Retina (tissue), 1 donor: ENCODE measurements around the gene ERC2.

Experiments
- DNase-seq: peaks from one replicate; pipeline ENCODE4 v3.0.0-alpha.2; 2016

The ERC2 gene

DNA sequence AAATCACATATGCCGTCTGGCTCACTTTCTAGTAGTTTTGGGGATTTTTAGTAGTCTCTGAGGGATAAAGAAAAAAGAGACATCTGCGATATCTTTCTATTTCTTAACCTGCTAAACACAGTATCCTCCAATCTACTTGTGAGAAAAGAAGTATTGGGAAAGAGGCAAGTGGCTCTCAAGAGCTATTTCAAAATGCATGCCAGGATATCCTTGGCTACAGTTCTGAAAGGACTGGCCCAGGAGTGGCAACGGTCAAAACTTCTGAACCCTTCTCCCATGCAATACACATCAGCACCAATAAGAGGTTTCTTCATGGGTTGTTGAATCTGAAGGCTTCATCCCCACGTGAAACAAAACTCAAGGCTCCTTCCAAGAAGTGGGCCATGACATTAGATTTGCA, 777.1 kb downstream of the ERC2 start:
- DNase-seq: no peak

DNA sequence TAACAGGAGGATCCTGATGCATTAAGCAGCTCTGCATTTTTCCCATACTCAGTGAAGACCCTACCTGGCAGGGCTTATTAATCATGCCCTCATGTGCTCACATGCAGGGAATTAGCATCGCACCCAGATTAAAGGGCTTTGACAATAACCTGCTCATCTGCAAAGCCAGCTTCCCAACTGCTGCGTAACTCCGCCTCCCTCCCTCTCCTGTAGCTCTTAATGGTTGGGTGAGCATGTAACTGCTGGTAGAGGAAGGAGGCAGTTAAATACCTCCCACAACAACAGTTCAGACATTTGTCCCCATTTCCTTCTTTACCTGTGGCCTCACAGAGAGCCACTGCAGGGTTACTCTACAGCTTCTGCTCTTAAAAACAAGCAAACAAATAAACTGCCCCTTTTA, 777.5 kb downstream of the ERC2 start:
- peak; percentile 67 for DNase-seq

DNA sequence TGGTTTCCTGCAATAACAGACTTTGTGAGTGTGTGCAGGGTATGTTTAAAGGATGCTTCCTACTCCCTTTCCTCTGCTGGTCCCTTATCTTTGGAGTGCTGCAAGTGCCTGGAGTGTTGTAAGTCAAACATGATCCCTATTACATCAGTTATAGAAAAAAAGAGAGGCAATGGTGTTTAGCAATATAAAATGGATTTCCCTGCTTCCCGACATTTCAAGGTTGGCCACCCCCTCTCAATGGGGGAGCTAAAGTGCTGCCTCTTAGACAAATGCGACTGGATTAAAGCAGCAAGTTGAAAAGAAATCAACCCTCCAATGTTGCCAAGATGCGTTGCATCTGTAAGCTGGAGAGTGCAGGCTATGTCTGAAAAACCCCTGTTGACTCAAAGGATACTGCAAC, 778.1 kb downstream of the ERC2 start:
- DNase-seq: peak; percentile 32

DNA sequence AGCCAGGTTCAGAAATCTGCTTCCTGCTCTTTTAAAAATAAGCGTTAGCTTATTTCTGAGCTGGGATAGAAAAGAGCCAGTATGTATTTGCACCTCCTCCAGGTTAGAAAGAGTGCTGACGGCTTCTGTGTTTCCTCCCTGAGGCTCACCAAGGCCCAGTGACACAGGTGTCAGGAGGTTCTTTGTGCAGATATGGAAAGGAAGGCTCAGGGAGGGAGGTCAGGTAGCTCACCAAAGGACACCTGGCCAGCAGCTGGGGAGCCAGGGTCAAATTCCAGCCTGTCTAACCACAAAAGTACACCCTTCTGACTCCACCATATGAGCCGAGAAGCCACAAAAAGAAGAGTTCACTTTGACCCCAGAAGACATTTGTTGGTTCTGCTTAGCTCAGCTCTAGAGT, 780.1 kb downstream of the ERC2 start:
- DNase-seq: no peak

DNA sequence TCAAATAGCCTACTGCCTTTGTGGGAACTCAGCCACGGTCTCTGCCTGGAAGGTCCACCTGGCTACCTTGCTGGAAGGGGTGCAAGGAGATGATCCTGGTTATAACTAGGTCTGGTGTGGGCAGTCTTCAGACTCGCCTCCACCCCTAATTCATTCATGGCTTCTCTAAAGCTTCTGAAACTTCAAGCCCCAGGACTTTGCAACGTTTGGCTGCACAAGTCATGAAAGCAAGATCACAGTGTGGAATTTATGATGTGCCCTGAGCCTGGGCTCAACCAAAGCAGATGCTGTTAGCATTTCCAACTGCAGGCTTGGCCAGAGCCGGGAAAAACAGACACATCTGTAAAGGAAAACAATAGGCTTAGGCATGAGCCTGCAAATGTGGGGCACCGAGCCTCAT, 780.7 kb downstream of the ERC2 start:
- no peak for DNase-seq

DNA sequence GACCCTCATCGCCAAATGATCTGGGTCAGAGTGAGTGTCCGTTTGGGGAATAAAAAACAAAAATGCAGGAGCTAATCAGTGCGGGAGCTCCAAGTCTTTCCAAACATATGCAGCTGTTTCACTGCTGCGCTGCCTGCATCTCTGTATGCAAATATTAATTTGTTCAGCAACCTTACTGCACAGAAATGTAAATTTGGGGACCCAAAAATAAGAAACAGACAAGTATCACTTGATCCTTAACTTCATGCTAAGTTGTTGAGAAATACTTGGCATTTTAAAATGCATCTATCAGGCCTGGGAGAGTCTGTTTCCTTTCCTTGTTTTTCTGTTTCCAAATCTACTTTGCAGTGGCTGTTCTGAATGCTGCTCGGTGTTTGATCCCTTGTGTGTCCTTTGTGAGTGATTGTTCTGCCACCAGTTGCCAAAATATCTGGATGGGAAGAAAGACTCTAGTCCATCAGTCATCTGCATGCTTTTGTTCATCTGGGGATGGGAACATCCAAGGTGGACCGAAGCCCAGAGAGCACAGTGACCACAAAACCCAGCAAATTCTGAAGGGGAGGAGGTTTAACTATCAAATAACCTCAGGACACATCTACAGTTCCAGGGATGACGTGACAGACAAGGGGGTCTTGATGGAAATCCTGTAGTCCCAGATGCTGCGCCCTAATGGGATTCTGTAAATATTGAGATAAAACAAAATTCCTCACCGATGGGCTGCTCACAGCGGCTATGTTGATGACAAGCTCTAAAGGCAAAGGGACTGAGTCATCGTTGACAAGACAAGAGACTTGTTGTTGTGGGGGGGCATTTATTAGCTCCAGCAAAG, 781.6 kb downstream of the ERC2 start:
- no peak for DNase-seq

DNA sequence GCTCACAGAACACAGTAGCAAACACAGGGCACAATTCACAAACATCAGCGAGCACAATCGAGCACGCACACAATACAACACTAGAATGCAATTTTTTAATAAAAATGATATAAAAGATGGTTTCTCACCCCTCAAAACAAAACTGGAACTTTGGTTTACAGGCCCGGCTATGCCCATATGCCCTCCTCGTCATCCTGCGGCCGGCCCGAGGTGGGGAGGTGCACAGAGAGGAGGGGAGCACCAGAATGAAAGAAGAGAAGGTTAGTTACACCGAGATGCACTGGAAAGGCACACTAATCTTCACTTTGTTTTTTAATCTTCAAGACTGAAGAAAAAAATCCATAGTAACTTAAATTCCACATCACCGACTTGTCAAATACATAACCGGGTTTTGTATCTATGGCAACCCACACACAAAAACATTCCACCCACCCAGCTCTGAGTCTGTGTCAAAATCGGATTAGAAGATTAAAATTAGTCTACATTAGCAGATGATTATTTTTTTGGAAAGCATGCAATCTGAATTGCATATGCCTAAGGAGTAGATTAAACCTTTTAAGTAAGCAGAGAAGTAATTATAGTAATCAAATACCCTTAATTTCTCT, 784.5 kb downstream of the ERC2 start:
- peak; percentile 43 for DNase-seq

DNA sequence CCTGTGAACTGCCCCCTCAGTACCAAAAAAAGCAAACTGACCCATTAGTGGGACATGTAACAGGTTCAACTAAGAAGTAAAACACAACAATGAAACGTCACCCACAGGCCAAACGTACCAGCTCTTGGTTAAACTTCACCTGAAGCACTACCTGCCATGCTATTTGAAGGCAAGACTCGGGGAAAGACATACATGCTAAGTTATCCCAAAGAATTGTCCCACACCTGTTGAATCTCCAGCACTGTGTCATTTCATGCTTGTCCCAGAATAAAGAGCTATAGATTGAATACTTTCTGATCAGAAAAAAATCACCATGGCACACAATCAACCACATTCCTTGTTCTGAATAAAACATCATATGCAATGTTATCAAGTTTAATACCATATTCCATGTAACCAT, 785.8 kb downstream of the ERC2 start:
- no peak for DNase-seq

DNA sequence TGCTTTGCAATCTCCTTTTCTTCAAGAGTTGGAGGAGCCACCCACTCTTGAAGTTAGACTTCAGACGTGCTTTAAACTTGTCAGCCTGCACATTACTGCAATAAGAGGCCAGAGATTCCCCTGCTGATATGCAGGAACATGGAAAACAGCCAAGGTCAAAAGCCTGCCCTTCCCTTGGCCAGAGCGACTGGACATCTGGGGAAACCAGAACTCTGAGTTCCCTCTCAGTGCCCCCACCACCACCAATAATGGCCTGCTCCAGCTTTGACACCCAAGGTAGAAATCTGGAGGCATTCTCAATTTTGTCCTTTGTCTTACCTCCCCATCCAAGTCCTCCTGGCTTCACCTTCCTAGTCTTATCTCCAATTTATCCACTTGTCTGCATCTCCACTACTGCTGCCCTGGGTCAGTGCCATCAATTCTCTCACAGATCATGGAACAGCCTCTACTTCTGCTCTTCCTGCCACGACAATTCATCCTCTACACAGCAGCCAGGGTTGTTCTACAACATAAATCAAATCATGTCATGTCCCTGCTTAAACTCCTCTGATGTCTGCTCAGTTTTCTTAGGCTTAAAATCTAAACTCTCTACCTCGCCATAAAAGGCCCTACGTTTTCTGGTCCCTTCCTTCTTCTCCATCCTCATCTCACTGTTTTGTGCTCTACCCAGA, 789.6 kb downstream of the ERC2 start:
- DNase-seq: no peak

DNA sequence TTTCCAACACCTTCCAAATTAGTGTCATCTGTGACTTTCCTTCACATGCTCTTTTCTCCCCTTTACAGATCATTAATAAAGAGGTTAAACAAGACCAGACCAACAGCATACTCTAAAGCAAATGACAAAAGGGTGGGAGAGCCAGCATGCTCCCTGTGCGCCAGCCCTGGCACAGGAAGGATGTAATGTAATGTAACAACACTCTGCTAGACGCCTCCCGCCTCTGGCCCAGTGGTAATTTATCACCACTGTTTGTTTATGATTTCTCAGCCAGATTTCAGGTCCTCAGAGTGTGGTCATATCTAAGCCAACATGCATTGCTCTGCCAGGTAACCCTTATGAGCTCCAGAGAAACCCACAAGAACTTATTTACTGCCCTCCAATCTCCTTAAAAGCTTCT, 791.6 kb downstream of the ERC2 start:
- DNase-seq: no peak

DNA sequence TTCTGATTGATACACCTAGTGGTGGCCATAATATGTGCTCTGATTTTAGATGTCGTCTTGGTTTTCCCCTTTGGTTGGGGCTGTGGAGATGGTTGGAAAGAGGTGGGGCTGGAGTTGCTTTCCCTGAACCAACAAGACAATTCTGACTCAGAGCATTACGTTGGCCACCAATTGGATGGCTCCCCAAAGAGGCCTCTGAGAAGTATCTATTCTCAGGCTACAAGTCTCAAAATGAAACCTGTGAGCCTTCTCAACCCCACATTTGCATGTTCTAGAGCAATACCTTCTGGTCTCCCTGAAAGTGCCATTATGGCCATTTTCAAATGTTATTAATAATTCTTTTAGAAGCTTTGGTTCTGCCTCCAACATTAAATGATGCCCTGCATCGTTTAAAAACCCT, 792.8 kb downstream of the ERC2 start:
- no peak for DNase-seq

DNA sequence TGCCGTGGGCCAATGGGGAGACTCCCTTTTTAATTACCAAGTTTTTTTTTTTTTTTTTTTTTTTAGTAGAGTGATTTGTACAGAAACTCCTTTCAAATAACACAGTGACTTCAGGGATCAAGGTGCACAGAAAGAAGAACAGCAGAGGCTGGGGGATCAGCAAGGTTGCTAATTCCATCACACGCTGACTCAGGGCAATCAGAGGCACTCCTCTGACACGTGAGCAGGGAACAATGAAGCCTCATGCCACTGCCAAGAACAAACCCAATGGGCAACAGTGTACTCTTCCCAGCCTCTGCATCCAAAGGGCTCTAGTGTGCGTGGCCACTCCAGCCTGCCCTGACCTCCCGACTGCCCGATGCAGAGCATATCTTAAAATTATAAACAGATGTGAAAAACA, 794.5 kb downstream of the ERC2 start:
- DNase-seq: no peak

DNA sequence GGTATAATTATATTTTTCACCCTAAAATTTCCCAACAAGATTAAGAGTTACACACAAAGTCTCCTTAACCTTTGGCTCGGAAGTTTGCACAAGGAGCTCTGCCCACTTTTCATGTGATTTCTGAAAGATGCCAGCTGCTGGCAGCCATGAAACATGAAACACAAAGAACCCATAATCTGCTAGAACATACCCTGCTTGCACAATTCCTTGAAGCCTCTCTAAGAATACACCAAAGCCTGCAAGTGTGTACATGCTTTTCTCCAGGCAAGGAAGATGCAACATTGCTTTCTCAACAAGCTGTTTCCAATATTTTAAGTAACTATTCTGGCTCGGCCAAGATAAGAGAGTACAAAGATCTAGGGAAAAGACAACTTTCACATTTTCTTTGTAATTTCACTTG, 799.1 kb downstream of the ERC2 start:
- DNase-seq: no peak

DNA sequence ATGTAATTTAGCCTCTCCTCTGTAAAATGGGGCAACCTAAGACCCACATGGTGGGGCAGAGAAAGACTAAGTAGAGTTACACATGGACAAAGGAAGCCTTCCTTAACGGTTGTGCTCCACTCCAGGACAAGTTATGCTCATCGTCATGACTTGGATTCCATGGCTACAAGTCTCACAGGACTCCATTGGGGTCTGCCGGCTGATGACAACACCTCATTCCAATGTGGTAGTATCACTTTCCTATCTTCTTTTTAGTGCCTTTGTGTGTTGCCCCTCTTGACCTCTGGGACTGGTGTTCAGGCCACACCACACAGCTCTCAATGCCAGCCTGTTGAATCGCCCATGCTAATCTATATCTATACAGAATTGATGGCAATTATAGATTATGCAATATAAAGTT, 799.9 kb downstream of the ERC2 start:
- no peak for DNase-seq

DNA sequence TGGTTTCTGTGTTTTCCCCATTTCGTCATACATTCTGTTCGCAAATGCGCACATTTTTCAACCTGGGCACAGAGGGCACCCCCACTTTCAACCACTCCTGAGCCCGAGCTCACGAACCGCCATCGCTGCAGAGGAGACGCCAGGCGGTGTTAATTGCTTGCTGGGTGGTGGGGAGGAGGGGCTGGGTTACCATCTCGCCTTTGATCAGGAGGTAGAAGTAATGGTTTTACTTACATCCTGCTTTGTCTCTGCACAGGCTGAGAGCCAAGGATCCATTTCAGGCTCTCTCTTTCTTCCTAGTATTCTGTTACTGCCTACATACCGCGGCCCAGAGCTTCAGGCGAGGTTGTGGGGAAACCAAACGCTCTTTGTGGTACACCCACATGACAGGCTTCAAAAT, 803.9 kb downstream of the ERC2 start:
- DNase-seq: peak; percentile 61

DNA sequence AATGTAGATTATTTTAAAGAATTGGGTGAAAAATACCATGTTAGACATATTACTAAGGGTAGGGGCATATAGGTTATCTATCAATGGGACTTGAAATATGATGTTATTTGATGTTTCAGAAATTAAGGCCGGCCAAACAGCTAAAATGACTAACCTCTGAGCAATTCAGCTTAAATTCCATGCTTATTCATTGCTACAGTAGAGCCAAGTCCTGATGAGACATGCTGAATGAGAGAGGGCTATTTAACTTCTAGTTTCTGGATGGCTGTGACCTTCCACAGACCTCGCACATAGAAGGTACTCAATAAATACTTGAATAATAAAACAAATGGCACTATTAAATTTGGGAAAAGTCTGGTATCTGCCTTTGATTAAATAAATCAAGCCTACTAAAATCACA, 805.6 kb downstream of the ERC2 start:
- no peak for DNase-seq

DNA sequence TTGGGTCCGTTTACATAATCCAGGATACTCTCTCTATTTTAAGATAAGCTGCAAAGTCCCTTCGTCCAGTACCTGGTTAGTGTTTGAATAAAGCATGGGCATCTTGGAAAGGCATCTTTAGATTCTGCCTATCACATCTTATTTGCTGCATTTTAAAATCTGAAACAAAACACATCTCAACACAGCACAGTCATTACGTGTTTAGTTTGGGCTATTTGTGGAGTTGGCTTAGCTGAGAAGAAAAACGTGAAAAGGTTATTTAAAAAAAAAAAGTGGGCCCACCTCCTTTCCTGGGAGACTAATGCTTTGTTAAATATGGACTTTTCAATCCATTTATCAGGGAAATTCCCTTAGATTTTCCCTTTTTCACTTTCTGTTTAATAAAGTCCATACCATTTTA, 806.7 kb downstream of the ERC2 start:
- DNase-seq: no peak

DNA sequence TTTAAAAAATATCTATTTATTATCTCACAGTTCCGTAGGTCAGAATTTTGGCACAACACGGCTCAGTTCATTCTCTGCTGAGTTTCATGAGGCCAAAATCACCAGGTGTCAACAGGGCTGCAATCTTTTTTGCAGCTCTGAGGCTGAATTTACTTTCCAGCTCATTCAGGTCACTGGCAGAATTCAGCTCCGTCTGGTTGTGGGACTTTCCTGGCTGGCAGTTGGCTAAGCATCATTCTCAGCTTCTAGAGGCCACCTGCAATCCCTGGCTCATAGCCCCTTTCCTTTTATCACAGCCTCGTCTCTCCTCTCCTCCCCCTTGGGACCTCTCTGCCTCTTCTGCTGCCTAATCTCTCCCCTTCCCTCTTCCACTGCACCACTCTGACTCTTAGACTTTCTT, 807.1 kb downstream of the ERC2 start:
- DNase-seq: no peak

DNA sequence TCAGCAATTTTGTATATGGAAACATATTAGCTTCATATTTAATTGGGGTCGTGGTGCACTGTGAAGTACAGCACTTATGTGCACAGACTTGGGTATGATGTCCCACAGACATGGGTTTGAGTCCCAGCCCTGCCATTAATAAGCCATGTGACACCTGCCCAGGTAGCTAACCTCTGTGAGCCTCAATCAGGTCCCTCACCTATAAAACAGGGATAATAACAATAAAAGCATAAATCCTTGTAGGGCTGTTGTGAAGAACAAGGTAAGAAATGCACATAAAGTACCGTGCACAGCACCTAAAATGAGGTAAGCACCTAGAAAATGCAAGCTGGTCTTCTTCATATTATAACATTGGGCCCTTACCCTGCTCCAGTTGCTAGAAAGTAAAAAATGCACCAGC, 807.6 kb downstream of the ERC2 start:
- no peak for DNase-seq

DNA sequence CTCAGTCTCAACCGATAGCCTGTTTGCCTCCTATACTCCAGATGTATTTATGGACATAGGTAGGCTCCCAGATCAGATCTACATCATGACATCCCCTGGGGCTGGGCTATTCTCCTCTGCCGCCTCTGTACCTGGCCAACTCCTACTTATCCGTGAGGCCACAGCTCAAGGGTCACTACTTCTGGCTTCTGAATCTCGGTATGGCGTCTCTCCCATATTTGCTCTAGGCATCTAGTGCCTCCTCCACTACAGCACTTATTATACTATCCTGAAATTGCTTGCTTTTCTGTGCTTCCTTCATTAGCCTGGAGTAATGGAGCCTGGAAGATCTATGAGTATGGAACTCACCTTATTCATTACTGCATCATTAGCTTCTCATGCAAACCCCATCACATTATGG, 808.6 kb downstream of the ERC2 start:
- DNase-seq: no peak

DNA sequence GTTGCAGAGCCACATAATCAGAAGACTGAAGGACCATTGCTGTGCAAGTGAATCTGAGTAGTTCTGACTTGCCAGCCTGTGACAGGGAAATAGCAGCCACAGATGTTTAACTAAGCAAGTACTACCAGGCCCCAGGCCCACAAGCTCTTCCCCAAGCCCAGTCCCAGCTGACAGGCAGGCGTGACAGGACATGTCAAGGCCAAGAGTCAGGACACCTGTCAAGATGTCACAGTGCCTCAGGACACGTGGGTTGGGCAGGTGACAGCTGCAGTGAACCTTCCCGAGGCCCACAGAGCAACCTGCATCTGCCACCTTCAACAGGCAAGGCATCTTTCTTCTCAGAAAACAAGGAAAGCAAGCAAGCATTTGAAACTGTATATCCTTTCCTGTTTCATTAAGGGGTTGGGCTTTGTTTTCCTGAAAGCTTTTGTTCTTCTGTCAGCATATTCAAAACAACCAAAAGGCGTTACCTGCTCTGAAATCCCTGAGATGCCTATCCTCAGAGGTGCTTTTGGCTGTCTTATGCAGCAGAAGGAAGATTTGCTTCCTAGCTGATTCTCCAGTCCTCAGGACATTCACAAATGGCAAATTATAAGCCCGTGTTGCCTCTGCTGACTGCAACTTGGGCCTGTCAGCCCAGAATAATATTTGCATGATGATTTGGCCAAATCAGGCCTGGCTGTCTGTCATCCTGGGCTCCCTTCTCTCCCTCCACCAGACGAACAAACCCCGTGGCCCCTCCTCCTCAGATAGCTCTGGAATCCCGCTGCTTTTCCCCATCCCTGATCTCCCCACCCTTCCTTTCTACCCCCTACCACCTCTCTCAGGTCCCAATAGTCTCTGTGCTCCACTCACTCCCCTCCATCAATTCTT, 809.3 kb downstream of the ERC2 start:
- DNase-seq: no peak

DNA sequence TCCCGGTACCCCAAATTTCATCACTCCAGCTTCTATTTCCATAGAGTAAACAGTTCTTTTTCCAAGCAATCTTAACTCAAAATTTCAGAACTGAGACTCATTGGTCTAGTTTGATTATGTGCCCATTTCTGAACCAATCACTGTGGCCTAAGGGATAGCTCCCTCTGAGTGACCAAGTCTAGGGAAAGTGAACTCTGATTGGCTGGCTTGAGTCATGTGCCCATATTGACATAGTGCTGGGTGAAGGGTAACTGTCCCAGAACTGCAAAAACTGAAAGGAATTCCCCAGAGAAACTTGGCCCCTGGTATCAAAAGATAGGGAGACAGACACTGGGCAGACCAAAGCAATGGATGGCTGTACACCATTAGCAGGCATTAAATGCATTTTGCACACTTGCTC, 810.0 kb downstream of the ERC2 start:
- no peak for DNase-seq

DNA sequence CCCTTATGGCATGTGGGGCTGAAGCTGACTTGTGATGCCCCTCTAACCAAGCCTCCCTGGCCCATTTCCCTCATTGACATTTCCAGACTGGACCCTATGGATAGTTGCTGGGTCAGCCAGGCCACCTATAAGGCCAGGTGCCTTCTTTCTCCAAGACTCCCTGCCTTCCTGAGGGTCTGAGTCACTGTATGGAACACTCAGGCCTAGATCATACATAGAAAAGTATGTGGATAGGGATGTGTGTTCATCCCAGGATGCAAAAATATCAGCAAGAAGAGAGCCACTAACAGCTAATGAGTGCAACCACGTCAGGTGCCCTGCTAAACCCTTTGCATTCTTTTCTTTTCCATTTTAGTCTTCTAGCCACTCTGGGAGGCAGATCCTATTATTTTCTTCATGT, 812.7 kb downstream of the ERC2 start:
- no peak for DNase-seq
